ENCODE data around the gene BTN3A1. TPM values are rescaled to one million over a fixed set of nuclear protein-coding genes. Genes with fewer than 3 reads are reported as not detected.

BTN3A1 gene
- total and polyA plus RNA-seq, 12 donors, result 3.9 to 44.3 (median 8.6) TPM

DNA sequence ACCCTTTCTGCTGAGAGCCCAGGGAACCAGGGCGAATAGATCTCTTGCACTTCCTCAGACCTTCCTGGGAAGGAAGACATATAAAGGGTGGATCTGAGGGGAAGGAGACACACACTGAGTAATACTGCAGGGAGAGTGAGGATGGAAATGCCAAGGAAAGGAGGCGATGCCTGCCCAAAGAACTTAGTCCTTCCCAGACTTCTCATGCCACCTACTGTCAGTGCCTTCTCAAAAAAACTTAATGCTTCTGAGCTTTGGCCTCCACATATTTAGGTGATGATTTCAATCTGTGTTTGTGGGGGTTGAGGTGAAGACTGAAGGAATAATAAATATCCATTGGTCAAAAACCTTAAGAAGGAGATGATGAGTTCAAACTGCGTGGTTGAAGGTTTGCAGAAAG, 9.7 kb downstream of the BTN3A1 start:
- WGBS, 2 donors, result 93 to 99% methylated on average over 3 of the region's 3 CpGs
- H3K36me3 ChIP-seq, result peaks cover 0 to 85% (median 29%) of the 10 kb centered on the region in 9 donors
- H3K27ac ChIP-seq, result no peak overlapping the region
- H3K9me3 ChIP-seq, result peaks cover 0 to under 1% (median 0%) of the 10 kb centered on the region in 11 donors
- H3K27me3 ChIP-seq, result no peaks in the 10 kb centered on the region
- ATAC-seq (no peak), DNase-seq (no peak)
- H3K4me3 ChIP-seq, result no peak overlapping the region
- intact Hi-C loops (cut with DNase I), result no loop called here
- peaks cover 0 to 6% (median 0%) of the 10 kb centered on the region in 9 donors for H3K4me1 ChIP-seq
- TF ChIP-seq, protein P1, sequence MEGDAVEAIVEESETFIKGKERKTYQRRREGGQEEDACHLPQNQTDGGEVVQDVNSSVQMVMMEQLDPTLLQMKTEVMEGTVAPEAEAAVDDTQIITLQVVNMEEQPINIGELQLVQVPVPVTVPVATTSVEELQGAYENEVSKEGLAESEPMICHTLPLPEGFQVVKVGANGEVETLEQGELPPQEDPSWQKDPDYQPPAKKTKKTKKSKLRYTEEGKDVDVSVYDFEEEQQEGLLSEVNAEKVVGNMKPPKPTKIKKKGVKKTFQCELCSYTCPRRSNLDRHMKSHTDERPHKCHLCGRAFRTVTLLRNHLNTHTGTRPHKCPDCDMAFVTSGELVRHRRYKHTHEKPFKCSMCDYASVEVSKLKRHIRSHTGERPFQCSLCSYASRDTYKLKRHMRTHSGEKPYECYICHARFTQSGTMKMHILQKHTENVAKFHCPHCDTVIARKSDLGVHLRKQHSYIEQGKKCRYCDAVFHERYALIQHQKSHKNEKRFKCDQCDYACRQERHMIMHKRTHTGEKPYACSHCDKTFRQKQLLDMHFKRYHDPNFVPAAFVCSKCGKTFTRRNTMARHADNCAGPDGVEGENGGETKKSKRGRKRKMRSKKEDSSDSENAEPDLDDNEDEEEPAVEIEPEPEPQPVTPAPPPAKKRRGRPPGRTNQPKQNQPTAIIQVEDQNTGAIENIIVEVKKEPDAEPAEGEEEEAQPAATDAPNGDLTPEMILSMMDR (IDR thresholded peaks at IDR 0.05), result no peak

DNA sequence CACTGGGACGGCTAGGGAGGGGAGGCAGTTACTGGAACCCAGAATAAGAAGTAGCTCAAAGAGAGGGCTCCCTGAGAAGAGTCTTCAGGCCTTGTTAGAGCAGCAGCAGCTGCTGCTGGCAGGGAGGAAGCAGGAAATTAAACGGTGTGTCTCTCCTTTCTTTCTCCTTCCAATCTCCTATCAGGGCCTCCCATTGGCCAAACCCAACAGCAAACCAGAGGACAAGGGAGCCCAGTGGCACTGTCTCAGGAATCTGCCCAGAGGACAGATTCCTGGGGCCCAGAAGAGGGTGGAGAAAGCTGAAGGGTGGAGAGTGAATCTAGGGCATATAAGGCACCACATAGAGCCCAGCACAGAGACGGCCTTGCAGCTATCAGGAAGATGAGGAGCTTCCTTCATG, 10.2 kb downstream of the BTN3A1 start:
- H3K36me3 ChIP-seq, result peaks cover 0 to 81% (median 28%) of the 10 kb centered on the region in 9 donors
- DNase-seq (no peak), ATAC-seq (no peak)
- WGBS, 2 donors, result 70 to 71% methylated on average over 3 of the region's 3 CpGs
- peaks cover 0 to 5% (median 0%) of the 10 kb centered on the region in 11 donors for H3K9me3 ChIP-seq
- no peak overlapping the region for H3K27ac ChIP-seq
- H3K27me3 ChIP-seq, result no peaks in the 10 kb centered on the region
- intact Hi-C loops (cut with DNase I), result no loop called here
- TF ChIP-seq, protein P1 (IDR thresholded peaks at IDR 0.05), result no peak
- H3K4me1 ChIP-seq, result peaks cover 0 to 1% (median 0%) of the 10 kb centered on the region in 9 donors
- no peak overlapping the region for H3K4me3 ChIP-seq

DNA sequence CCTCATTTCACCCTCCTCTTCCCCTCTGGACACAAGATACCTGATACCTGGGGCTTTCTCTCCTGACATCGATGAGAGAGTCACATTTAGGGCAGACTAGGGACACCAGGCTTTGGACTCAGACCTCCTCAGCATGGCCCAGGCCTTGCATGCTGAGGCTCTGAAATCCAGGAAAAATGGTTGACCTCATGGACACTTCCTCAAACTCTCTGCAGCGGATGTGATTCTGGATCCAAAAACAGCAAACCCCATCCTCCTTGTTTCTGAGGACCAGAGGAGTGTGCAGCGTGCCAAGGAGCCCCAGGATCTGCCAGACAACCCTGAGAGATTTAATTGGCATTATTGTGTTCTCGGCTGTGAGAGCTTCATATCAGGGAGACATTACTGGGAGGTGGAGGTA, 10.9 kb downstream of the BTN3A1 start:
- intact Hi-C loops (cut with DNase I), result no loop called here
- TF ChIP-seq, protein P1 (IDR thresholded peaks at IDR 0.05), result no peak
- Histone ChIP-seq H3K9me3 (peaks cover 0 to 13% (median 0%) of the 10 kb centered on the region in 11 donors), H3K27ac (no peak overlapping the region), H3K4me1 (no peaks in the 10 kb centered on the region), H3K36me3 (peaks cover 0 to 73% (median 21%) of the 10 kb centered on the region in 9 donors), H3K4me3 (no peak overlapping the region), H3K27me3 (no peaks in the 10 kb centered on the region)
- ATAC-seq, result peak in 4 of 8 donors; percentile 48 to 63 (median 56)
- DNase-seq, result peak in 1 of 2 donors; percentile 10
- WGBS, 2 donors, result 81 to 82% methylated on average over 4 of the region's 4 CpGs

DNA sequence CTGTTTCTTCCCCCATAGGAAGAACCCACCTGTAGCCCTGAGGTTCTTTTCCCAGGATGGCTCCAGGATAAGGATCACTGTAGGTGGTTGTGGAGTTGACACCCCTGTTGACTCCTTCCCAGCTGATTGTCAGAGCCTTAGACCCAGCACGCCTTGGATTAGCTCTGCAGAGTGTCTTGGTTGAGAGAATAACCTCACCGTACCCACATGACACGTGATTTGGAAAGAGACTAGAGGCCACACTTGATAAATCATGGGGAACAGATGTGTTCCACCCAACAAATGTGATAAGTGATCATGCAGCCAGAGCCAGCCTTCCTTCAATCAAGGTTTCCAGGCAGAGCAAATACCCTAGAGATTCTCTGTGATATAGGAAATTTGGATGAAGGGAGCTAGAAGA, 12.2 kb downstream of the BTN3A1 start:
- H3K9me3 ChIP-seq, result peaks cover 0 to 21% (median 0%) of the 10 kb centered on the region in 11 donors
- ATAC-seq, result no peak
- no peak overlapping the region for H3K27ac ChIP-seq
- WGBS, 2 donors, result 89 to 91% methylated on average over 3 of the region's 3 CpGs
- intact Hi-C loops (cut with DNase I), result no loop called here
- no peaks in the 10 kb centered on the region for H3K4me1 ChIP-seq
- H3K4me3 ChIP-seq, result no peak overlapping the region
- H3K36me3 ChIP-seq, result peaks cover 0 to 60% (median 18%) of the 10 kb centered on the region in 9 donors
- TF ChIP-seq, protein P1 (IDR thresholded peaks at IDR 0.05), result no peak
- no peak for DNase-seq
- H3K27me3 ChIP-seq, result no peaks in the 10 kb centered on the region

Measured in heart right ventricle (tissue), 16 donors.